ENCODE results near the gene CFAP47.
"Not testable (repeated sequence)": the region's sequence is repeated elsewhere in the genome, so short reads cannot be mapped to it uniquely, and the experiment has no call there.

The CFAP47 gene

DNA sequence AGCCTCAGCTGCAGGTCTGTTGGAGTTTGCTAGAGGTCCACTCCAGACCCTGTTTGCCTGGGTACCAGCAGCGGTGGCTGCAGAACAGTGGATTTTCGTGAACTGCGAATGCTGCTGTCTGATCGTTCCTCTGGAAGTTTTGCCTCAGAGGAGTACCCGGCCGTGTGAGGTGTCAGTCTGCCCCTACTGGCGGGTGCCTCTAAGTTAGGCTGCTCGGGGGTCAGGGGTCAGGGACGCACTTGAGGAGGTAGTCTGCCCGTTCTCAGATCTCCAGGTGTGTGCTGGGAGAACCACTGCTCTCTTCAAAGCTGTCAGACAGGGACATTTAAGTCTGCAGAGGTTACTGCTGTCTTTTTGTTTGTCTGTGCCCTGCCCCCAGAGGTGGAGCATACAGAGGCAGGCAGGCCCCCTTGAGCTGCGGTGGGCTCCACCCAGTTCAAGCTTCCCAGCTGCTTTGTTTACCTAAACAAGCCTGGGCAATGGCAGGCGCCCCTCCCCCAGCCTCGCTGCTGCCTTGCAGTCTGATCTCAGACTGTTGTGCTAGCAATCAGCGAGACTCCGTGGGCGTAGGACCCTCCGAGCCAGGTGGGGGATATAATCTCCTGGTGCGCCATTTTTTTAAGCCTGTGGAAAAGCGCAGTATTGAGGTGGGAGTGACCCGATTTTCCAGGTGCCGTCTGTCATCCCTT lies 315.4 kb downstream of the CFAP47 start:
- DNase-seq, result not testable (repeated sequence)

DNA sequence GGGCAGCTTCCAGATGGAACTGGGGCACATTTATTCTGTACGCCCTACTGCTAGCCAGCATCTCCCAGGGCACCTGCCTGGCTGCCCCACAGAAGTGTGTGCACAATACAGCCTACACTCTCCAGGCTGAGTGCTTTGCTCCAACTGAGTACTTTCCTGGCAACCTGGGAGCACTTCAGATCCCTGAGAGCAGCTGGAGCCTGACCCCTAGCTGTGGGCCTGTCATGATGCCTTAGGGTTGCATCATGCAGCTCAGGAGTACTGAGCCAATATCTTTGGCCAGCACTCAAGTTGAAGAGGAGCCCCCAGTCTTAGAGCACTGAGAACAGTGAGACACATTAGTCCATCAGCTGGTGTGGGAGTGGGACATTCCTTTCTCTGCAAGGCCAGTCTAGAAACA lies 321.9 kb downstream of the CFAP47 start:
- DNase-seq, result no peak

DNA sequence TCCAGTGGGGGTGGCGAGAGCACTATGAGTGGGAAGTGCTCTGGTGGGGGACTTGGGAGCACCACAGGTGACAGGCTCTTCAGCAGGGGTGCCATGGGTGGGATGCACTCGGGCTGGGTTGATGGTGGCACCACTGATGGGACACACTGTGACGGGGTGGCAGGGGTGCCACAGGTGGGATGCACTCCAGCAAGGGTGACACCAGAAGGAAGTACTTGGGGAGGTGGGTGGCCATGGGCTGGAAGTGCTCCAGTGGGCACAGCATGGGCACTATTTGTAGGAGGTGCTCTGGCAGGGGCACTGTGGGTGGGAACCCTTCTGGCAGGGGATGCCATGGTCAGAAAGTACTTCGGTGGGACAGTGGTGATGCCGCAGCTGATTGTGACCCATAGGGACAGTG lies 346.6 kb downstream of the CFAP47 start:
- DNase-seq, result no peak

DNA sequence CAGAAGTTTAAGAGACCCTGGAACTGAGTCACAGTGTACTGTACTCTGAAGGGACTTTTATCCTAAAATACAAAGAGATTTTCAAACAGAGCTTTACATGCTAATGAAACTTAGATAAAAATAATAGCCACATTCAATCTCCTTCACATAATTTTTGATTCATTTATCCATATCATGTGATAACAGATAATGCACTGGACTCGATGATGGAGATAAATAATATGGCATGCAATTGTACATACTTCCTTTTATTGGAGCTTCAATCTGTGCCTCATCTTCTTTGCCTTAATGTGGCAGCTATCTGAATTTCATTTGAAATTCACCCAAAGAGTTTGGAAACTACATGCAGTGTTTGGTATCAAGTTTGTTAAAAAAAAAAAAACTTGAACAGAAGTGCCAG lies 390.6 kb downstream of the CFAP47 start:
- no peak for DNase-seq

DNA sequence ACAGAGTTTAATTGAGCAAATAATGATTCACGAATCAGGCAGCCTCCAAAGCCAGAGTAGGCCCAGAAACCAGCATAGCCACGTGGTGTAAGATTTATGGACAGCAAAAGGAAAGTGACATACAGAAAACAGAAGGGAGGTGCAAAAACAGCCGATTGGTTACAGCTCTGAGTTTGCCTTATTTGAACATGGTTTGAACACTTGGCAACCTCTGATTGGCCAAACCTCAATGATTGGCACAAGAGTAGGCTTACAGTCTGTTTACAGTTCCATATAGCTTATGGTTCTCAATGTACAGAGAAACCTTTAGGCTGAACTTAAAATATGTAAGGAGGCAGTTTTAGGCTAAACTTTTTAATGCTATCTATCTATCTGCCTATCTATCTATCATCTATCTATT lies 394.8 kb downstream of the CFAP47 start:
- no peak for DNase-seq

DNA sequence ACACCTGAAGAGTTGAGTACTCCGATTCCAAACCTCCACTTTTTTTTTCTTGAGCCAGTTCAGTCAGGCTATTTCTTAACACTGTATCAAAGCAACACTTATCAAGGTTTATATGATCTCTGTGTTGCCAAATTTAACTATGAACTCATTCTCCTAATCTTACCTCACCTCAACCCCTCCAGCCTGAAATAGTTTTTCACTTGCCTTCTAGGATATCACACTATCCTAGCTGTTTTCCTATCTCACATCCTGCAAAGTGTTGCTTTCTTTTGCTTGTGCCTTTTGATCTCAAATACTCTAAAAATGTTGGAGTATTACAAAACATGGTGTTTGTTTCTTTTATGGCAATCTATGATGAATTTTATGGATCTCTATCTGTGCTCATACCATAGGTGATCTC lies 415.0 kb downstream of the CFAP47 start:
- no peak for DNase-seq

DNA sequence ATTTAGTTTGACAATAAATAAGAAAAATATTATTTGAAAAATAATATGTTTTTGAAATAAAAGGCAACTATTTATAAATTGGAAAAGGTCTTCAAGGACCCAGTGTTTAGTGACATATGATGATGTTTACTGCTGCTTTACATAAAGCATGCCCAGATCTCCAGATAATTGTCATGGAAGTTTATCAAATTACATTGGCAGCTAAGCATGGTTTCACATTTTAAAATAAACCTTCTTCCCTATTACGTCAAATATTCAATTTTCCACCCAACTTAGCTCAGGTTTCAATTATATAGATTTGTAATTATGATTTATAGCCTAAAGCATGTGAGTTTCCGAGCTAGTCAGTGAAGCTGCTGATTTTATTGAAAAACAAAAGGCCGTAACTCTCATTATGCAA lies 417.2 kb downstream of the CFAP47 start:
- no peak for DNase-seq

DNA sequence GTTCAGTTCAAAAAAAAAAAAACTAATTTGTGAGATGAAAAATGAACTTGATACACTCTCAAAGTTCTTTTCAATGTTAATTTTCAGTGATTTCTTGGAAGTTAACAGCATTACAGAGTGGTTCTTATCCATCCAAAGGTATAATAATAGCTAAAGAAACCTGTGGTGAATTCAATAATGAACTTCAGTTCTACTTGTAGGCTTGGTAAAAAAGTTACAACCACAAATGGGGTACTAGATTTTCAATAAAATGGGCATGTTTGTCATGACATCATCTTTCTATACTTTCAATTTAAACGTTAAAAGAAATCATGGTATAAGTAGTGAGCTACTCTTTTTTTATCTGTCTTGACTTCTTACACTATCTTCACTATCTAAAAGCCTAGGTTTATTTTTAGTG lies 424.8 kb downstream of the CFAP47 start:
- DNase-seq, result no peak

DNA sequence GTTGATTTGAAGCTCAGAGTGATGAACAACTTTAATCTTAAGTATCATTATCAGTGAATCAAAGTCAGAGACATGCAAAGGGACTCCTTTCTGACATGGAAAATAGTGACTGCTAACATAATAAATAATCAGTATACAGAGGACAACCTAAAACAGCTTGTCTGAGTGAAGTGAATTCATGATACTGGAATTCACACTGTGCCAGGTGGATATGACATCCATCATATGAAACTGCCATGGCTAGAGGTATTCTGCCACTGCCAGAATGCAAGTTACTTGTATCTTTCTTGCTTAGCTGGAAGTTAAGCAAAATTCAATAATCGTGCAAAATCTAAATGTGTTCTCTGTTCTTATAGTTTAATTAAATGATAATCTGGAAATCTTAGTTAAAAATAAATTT lies 429.0 kb downstream of the CFAP47 start:
- DNase-seq, result no peak

DNA sequence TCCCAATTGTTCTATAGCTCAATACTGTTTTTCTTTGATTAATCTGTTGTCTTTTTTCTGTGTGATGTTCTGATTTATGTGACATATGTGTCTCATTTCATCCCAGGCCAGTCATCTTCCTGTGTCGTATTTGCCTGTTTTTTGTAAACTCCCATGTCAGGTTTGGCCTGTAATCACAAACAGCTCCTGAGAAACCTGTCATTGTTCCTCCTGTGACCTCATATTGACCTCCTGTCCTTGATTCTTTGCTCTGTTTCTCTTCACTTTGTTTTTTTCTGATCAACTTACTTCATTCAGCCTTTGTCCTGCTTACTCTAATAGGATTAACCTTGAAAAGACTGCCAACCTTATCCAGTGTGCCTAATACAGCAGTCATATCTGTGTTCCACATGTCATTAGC lies 438.3 kb downstream of the CFAP47 start:
- no peak for DNase-seq

DNA sequence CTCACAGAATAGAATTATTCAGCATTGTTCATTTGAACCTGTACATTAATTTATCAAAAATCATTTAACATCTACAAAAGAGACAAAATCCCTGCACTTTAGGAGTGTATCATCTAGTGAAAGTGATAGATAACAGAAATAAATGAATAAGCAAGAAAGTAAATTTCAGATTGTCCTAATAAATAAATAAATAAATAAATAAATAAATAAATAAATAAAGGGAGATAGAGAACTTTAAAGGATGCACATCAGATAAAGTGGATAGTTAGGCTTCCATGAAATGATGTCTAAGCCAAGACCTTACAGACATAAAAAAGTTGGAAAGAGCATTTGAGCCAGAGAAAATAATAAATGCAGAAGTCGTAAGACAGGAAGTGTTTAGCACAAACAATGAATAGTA lies 444.7 kb downstream of the CFAP47 start:
- DNase-seq, result no peak

DNA sequence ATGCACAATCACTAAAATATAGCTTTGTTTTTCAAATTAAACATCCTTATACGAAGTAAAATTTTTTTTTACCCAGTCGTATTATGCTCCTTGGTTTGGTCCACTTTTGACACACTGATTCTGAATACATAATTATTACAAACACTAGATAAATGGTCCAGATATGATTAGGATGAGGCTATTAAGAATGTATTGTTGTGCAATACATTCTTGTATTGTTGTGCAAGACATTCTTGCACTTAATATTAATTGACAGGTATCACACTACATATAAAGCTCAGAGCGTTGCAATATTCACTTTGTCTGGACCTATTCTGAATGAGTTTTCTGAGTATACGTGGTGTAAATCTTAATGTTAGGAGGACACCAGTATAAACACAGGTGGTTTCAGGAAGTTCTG lies 464.0 kb downstream of the CFAP47 start:
- no peak for DNase-seq

DNA sequence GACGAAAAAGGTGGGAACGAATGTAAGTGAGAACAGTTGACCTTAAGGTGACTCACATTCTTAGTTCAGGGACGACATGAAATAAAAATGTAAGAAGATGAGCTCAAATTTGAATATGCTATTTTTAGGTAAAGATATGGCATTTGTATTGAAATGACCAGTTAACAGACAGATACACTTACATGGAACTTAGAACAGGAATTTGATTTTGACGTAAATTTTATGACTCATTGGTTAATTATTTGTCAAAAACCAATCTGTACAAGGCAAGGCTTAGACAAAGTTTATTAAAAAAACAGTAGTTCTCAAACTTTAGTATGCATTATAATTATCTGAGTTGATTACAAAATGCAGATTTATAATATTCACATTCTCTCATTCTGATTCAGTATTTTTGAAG lies 469.4 kb downstream of the CFAP47 start:
- no peak for DNase-seq

DNA sequence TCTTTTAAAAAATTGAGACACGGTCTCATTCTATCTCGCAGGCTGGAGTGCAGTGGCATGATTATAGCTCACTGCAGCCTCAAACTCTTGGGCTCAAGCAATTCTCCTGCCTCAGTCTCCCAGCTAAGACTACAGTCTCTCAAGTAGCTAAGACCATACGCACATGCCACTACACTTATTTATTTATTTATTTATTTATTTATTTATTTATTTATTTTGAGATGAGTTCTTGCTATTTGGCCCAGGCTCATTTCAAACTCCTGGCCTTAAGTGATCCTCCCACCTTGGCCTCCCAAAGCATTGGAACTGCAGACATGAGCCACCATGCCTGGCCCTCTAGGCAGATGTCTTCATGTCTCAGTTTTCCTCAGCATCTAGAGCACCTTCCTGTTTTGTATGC lies 482.2 kb downstream of the CFAP47 start:
- no peak for DNase-seq

DNA sequence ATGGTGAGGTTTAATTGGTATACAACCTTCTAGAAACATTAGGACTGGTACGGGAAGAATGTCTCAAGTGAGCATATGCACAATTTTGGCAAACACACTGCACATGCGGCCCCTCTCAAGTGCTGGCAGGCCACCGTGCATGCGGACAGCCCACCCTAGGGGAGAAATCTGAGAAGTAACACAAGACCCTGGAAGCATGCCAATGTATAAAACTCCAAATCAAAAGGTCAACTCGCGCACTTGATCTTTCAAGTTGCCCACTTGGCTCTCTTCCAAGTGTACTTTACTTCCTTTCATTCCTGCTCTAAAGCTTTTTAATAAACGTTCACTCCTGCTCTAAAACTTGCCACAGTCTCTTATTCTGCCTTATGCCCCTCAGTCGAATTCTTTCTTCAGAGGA lies 488.3 kb downstream of the CFAP47 start:
- DNase-seq, result no peak

DNA sequence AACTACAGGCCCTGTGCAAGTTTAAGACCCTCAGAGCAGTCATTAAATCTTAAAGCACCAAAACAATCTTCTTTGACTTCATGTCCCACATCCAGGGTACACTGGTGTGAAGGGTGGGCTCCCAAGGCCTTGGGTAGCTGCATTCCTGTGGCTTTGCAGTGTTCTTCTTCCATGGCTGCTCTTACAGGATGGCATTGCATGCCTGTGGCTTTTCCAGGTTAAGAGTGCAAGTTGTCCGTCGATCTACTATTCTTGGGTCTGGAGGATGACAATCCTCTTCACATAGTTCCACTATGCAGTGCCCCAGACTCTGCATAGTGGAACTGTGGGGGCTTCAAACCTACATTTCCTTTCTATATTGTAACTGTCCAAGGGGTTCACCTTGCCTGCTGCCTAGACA lies 494.5 kb downstream of the CFAP47 start:
- no peak for DNase-seq

DNA sequence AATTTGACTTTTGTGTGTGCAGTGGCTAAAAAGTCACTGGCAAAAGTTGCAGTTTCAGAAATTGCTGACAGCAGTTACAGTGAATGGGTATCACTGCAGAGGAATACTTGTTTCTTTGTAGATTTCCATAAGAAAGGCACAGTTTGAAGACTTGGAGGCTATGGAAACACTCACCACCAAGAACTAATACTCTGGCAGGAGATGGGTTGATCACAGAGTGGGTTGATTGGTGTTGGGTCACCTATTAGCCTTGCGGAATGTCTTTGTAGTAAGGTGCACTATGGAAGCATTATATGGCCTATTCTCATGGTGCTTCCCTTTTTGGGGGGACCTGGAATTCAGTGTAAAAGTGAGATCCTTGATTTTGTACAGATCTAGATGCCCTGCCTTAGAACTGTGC lies 502.8 kb downstream of the CFAP47 start:
- DNase-seq, result no peak

DNA sequence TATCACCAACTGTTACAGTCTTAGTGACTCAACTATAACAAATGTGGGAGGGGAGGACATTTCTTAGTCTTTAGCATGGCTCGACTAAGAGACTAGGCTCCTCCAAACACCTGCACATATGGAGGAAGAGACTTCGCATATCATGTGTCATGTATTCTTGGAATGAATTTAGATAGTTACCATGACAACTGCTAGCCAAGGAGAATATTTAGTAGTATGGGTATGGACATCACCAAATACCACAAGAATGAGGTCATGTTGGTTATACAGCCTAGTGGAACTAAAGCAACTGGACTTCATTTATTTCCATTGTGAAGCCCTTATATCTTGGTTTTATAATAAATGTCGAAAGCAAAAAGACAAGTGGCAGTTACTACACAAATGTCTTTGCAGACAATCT lies 512.3 kb downstream of the CFAP47 start:
- no peak for DNase-seq

DNA sequence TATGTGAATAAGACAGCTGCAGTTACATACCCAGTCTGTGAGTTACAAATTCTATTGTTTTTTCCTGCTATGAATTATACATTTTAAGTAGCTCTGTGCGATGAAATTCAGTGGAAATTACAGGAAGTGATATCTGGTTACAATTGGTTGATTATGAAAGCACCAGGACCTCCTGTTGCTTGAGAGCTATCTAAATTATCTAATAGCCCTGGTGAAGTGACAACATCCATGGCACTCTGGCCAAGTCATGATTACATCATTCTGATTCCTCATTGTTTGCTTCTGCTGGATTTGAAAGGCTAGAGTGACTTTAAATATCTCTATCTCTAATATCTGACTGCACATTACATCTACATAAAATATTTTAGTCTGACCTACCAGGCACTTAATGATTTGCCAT lies 515.0 kb downstream of the CFAP47 start:
- DNase-seq, result peak; percentile 7

Data from COR-L47 (cell line).